ENCODE results near the gene PLPP3. TPM values are rescaled to one million over a fixed set of nuclear protein-coding genes. Genes with fewer than 3 reads are reported as not detected.

Gene PLPP3
- total RNA-seq, 1 donor, result 1.4 TPM

DNA sequence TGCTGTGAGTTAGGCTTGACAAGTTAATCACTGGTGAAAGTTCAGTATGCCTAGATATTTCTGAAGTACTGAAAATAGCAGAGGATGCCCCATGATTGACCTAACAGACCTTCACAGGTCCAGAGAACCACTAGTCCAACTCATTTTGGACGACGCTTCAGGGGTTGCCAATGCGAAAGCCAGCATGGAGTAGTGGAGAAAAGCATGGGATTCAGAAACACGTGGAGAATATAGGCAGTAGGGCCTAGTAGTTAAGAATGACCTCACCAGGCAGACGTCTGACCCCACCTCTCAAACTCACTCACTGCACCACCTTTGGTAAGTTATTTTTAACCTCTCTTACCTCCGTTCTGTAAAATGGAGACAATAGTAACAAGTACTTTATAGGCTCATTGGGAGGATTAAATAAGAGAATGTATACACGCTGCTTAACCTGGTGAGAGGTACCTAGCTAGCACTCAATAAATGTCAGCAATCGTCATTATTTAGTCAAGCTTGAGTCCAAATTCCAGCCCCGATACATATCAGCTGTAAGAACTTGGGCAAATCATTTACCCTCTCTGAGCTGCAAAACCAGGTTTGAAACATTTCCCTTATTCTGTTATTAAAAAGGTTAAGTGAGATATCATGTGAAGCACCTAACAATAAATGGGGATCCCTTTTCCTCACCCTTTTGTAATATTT is 13.2 kb downstream of the PLPP3 start:
- Histone ChIP-seq H3K9me3 (ENCODE audit: low read depth, low read length) (no peaks in the 10 kb centered on the region), H3K27me3 (ENCODE audit: insufficient read depth, low read length) (no peaks in the 10 kb centered on the region), H3K4me1 (ENCODE audit: insufficient read depth, low read length) (peaks cover 7% of the 10 kb centered on the region), H3K4me3 (ENCODE audit: low read length) (no peak overlapping the region)

DNA sequence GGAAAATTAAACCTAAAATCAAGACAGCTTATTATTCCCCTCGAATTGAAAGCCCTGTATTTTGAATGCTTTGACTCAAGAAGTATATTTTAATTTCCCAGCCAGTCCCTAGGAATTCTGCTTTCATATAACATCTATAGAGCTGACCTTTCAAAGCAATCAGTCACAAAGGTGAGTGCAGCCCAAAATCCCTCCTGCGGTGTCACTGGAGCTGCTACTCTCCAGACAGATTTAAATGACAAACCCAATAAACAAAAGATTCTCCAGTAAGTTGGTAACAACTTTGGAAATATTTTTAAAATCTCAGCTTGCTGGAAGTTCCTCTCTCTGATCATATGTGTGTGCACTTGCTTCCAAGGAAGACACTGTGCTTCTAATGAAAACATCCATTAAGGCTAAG is 14.7 kb downstream of the PLPP3 start:
- no peaks in the 10 kb centered on the region for H3K27me3 ChIP-seq (ENCODE audit: insufficient read depth, low read length)
- peaks cover 7% of the 10 kb centered on the region for H3K4me1 ChIP-seq (ENCODE audit: insufficient read depth, low read length)
- no peak overlapping the region for H3K4me3 ChIP-seq (ENCODE audit: low read length)
- H3K9me3 ChIP-seq (ENCODE audit: low read depth, low read length), result no peaks in the 10 kb centered on the region

GRCh38 chr1:56563568-56563967 is 15.8 kb downstream of the PLPP3 start:
- H3K9me3 ChIP-seq (ENCODE audit: low read depth, low read length), result no peaks in the 10 kb centered on the region

GRCh38 chr1:56562891-56563452 is 16.4 kb downstream of the PLPP3 start:
- no peak overlapping the region for H3K4me3 ChIP-seq (ENCODE audit: low read length)
- no peaks in the 10 kb centered on the region for H3K27me3 ChIP-seq (ENCODE audit: insufficient read depth, low read length)
- H3K9me3 ChIP-seq (ENCODE audit: low read depth, low read length), result no peaks in the 10 kb centered on the region
- H3K4me1 ChIP-seq (ENCODE audit: insufficient read depth, low read length), result peaks cover 7% of the 10 kb centered on the region

More at GRCh38 chr1:56563568-56563967, 15.8 kb downstream of the PLPP3 start:
- peaks cover 7% of the 10 kb centered on the region for H3K4me1 ChIP-seq (ENCODE audit: insufficient read depth, low read length)
- no peak overlapping the region for H3K4me3 ChIP-seq (ENCODE audit: low read length)
- H3K27me3 ChIP-seq (ENCODE audit: insufficient read depth, low read length), result no peaks in the 10 kb centered on the region

- no peaks in the 10 kb centered on the region for H3K27me3 ChIP-seq (ENCODE audit: insufficient read depth, low read length)
- no peak overlapping the region for H3K4me3 ChIP-seq (ENCODE audit: low read length)
- no peaks in the 10 kb centered on the region for H3K9me3 ChIP-seq (ENCODE audit: low read depth, low read length)
- peaks cover 7% of the 10 kb centered on the region for H3K4me1 ChIP-seq (ENCODE audit: insufficient read depth, low read length)
Observed at GRCh38 chr1:56561227-56562019, 17.9 kb downstream of the PLPP3 start.

- Histone ChIP-seq H3K27me3 (ENCODE audit: insufficient read depth, low read length) (no peaks in the 10 kb centered on the region), H3K9me3 (ENCODE audit: low read depth, low read length) (no peaks in the 10 kb centered on the region), H3K4me3 (ENCODE audit: low read length) (no peak overlapping the region)
Observed at GRCh38 chr1:56557746-56558145, 21.6 kb downstream of the PLPP3 start.

DNA sequence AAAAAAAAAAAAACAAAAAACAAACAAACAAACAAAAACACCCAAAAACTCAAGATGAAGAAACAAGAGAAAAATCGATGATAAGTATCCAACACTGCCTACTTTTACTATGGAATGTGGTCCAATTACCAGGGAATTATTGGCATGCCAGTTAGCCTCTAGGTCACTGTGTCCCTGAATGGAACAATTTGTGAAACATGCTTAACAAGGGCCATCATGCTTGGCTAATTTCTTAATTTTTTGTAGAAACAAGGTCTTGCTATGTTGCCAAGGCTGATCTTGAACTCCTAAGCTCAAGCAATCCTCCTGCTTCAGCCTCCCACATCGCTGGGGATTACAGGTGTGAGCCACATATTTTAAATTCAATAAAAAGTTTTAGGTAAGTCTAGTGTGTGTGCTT is 23.9 kb downstream of the PLPP3 start:
- Histone ChIP-seq H3K9me3 (ENCODE audit: low read depth, low read length) (no peaks in the 10 kb centered on the region), H3K4me3 (ENCODE audit: low read length) (no peak overlapping the region), H3K27me3 (ENCODE audit: insufficient read depth, low read length) (no peaks in the 10 kb centered on the region), H3K4me1 (ENCODE audit: insufficient read depth, low read length) (no peaks in the 10 kb centered on the region)

More at GRCh38 chr1:56557746-56558145, 21.6 kb downstream of the PLPP3 start:
- H3K4me1 ChIP-seq (ENCODE audit: insufficient read depth, low read length), result no peaks in the 10 kb centered on the region

GRCh38 chr1:56553046-56553445 is 26.3 kb downstream of the PLPP3 start:
- Histone ChIP-seq H3K27me3 (ENCODE audit: insufficient read depth, low read length) (no peaks in the 10 kb centered on the region), H3K4me1 (ENCODE audit: insufficient read depth, low read length) (no peaks in the 10 kb centered on the region), H3K9me3 (ENCODE audit: low read depth, low read length) (no peaks in the 10 kb centered on the region), H3K4me3 (ENCODE audit: low read length) (no peak overlapping the region)

DNA sequence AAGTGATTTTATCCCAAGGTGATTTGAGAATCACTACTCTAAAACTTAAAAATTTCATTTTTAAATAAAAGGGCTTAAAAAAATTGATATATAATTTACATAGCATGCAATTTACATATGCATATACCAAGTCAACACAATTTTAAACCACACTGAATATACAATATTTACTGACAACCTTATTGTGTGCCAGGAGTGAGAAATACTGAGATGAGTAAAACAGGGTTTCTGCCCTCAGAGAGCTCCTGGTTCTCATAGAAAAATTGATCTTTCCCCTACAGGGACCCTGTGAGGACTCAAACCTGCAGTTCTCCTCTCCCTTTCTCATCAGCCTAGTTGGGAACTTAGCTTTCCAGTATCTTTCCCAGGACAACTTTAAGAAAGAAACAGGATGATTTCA is 27.0 kb downstream of the PLPP3 start:
- H3K4me3 ChIP-seq (ENCODE audit: low read length), result no peak overlapping the region
- H3K4me1 ChIP-seq (ENCODE audit: insufficient read depth, low read length), result no peaks in the 10 kb centered on the region
- no peaks in the 10 kb centered on the region for H3K27me3 ChIP-seq (ENCODE audit: insufficient read depth, low read length)
- no peaks in the 10 kb centered on the region for H3K9me3 ChIP-seq (ENCODE audit: low read depth, low read length)

GRCh38 chr1:56551691-56552090 is 27.7 kb downstream of the PLPP3 start:
- no peaks in the 10 kb centered on the region for H3K4me1 ChIP-seq (ENCODE audit: insufficient read depth, low read length)
- no peaks in the 10 kb centered on the region for H3K27me3 ChIP-seq (ENCODE audit: insufficient read depth, low read length)
- H3K9me3 ChIP-seq (ENCODE audit: low read depth, low read length), result no peaks in the 10 kb centered on the region
- H3K4me3 ChIP-seq (ENCODE audit: low read length), result no peak overlapping the region

DNA sequence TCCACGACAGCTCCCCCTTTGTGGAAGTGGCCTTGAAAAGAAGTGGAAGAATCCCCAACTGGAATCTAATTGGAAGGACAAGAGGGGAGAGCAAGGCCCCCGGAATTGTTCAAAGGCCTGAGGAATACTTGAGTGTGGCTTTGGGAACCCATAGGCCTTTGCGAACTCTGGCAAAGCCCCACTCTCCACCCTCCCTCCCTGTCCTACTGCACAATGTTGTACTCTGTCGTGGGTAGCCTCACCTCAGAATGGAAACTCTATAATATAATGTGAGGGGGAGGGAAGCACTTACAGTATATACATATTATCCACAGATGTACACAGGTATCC is 28.5 kb downstream of the PLPP3 start:
- no peaks in the 10 kb centered on the region for H3K9me3 ChIP-seq (ENCODE audit: low read depth, low read length)
- no peaks in the 10 kb centered on the region for H3K27me3 ChIP-seq (ENCODE audit: insufficient read depth, low read length)
- H3K4me3 ChIP-seq (ENCODE audit: low read length), result no peak overlapping the region

DNA sequence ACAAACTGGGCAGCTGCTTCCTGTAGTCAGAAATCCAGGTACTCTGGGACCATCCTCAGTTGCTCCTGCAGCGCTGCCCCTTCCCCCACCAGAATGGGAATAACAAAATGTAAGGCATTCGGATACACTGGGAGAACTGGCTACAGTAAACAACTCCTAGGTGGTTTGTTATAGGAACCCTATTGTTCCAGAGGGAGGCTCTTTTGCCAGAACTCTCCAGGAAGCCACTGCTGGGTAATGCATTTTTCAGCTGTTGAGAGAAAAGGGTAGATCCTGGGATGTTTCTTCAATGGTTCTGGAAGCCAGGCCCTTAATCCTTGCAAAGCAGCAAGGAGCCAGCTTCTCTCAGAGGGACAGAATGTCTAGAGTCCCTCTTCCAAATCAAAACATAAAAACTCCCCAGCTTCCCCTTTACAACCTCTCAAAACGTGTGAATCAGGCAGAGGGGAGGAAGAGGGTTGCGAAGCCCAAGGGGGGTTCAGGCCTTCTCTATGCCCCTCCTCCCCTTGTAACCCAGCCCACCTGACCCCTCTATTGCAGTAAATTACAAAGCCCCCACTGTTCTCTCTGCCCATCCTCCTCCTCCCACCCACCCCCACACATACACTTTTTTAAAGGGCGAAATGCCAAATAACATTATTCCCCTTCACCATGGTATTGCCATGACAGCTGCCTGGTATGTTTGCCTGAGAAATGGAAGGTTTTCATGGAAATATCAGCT is 29.1 kb downstream of the PLPP3 start:
- Histone ChIP-seq H3K27me3 (ENCODE audit: insufficient read depth, low read length) (no peaks in the 10 kb centered on the region), H3K4me1 (ENCODE audit: insufficient read depth, low read length) (no peaks in the 10 kb centered on the region), H3K4me3 (ENCODE audit: low read length) (no peak overlapping the region), H3K9me3 (ENCODE audit: low read depth, low read length) (no peaks in the 10 kb centered on the region)

More for the DNA sequence above, 28.5 kb downstream of the PLPP3 start:
- H3K4me1 ChIP-seq (ENCODE audit: insufficient read depth, low read length), result no peaks in the 10 kb centered on the region

- Histone ChIP-seq H3K9me3 (ENCODE audit: low read depth, low read length) (no peaks in the 10 kb centered on the region), H3K4me3 (ENCODE audit: low read length) (no peak overlapping the region), H3K4me1 (ENCODE audit: insufficient read depth, low read length) (no peaks in the 10 kb centered on the region), H3K27me3 (ENCODE audit: insufficient read depth, low read length) (no peaks in the 10 kb centered on the region)
Observed at GRCh38 chr1:56548571-56548970, 30.8 kb downstream of the PLPP3 start.

DNA sequence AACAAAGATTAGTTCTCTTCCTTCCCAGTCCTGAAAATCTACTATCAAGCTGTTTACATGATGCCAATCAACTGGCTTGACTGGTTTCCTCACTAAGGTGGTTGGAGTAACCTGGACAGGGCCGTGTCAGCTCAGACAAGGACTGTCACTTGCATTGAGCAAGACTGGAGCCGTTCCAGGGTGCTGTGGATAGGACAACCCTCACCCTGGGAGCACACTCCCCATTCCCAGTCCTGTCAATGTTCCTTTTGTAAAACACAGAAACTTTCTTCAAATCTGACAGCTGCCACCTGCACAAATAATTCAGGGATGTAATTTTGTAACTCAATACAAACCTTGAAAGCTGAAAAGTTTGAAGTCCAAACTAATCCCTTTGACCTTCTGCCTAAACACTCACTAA is 31.4 kb downstream of the PLPP3 start:
- H3K27me3 ChIP-seq (ENCODE audit: insufficient read depth, low read length), result no peaks in the 10 kb centered on the region
- H3K9me3 ChIP-seq (ENCODE audit: low read depth, low read length), result no peaks in the 10 kb centered on the region
- H3K4me3 ChIP-seq (ENCODE audit: low read length), result no peak overlapping the region

GRCh38 chr1:56547473-56547872 is 31.9 kb downstream of the PLPP3 start:
- H3K4me3 ChIP-seq (ENCODE audit: low read length), result no peak overlapping the region
- H3K4me1 ChIP-seq (ENCODE audit: insufficient read depth, low read length), result no peaks in the 10 kb centered on the region
- no peaks in the 10 kb centered on the region for H3K9me3 ChIP-seq (ENCODE audit: low read depth, low read length)
- H3K27me3 ChIP-seq (ENCODE audit: insufficient read depth, low read length), result no peaks in the 10 kb centered on the region

More for the DNA sequence above, 31.4 kb downstream of the PLPP3 start:
- no peaks in the 10 kb centered on the region for H3K4me1 ChIP-seq (ENCODE audit: insufficient read depth, low read length)
